Measurements from ENCODE around the gene ESCO1.
"Not testable (repeated sequence)": the region's sequence is repeated elsewhere in the genome, so short reads cannot be mapped to it uniquely, and the experiment has no call there.

ESCO1 gene, protein sequence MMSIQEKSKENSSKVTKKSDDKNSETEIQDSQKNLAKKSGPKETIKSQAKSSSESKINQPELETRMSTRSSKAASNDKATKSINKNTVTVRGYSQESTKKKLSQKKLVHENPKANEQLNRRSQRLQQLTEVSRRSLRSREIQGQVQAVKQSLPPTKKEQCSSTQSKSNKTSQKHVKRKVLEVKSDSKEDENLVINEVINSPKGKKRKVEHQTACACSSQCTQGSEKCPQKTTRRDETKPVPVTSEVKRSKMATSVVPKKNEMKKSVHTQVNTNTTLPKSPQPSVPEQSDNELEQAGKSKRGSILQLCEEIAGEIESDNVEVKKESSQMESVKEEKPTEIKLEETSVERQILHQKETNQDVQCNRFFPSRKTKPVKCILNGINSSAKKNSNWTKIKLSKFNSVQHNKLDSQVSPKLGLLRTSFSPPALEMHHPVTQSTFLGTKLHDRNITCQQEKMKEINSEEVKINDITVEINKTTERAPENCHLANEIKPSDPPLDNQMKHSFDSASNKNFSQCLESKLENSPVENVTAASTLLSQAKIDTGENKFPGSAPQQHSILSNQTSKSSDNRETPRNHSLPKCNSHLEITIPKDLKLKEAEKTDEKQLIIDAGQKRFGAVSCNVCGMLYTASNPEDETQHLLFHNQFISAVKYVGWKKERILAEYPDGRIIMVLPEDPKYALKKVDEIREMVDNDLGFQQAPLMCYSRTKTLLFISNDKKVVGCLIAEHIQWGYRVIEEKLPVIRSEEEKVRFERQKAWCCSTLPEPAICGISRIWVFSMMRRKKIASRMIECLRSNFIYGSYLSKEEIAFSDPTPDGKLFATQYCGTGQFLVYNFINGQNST
- 59.2 to 64.0 (median 60.0) reads per million in 3 donors for total RNA-seq

DNA sequence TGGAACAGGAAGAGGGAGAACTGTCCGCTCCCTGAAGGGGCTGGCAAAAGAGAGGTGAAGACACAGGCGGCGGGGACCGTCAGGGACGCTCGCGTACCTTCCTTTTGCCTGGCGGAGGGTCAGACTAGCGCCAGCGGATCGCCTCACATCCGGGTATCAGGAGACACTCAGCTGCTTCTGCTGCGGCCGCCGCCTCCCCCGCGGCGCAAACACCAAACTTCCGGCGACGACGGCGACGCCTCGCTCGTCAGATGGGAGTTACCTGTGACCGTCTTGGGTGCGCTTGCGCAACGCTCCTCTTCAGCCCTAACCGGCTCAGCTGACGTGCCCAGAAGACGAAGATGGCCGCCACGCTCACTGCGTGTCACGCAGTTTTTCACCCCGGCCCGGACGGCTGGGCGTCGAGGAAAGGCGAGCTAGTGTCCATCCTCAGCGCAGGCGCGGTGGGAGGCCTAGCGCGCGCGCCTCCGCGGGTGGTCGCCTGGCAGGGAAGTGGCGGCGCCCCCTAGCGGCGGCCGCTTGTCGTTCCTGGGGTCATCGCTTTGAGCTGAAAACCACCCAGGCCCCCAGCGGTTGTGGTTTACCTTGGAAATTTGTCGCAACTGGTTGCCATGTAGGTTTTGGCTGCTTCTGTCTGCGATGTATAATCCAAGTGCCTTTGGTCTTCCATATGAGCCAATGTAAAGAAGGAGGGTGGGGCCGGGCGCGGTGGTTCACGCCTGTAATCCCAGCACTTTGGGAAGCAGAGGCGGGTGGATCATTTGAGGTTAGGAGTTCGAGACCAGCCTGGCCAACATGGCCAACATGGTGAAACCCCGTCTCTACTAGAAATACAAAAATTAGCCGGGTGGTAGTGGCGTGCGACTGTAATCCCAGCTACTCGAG lies at the start of gene ESCO1:
Gene ESCO1, minus strand, starts transcription at position 179 of the 885 bp plus-strand sequence. CDS start 25,861 bp downstream, outside the sequence.
- H3K9me3 ChIP-seq (ENCODE audit: control insufficient read depth, low read length), result no peaks in the 10 kb centered on the region
- peaks cover 9% of the 10 kb centered on the region for H3K4me1 ChIP-seq (ENCODE audit: control insufficient read depth, insufficient read depth, low read length, poor library complexity, severe bottlenecking)
- H3K4me3 ChIP-seq (ENCODE audit: insufficient read depth, low read depth, low read length, poor library complexity, severe bottlenecking), result peak within 1 kb of the TSS; percentile 94
- no peaks in the 10 kb centered on the region for H3K27me3 ChIP-seq (replicated peaks; ENCODE audit: control insufficient read depth, insufficient read depth, low read length, poor library complexity, severe bottlenecking)
- DNase-seq, result peak; percentile 92 to 93 (median 92)
- no peaks in the 10 kb centered on the region for H3K36me3 ChIP-seq (ENCODE audit: control insufficient read depth, insufficient read depth, low read length)
- peak within 1 kb of the TSS; percentile 97 for H3K27ac ChIP-seq (ENCODE audit: insufficient read depth, low read length, poor library complexity, severe bottlenecking)

DNA sequence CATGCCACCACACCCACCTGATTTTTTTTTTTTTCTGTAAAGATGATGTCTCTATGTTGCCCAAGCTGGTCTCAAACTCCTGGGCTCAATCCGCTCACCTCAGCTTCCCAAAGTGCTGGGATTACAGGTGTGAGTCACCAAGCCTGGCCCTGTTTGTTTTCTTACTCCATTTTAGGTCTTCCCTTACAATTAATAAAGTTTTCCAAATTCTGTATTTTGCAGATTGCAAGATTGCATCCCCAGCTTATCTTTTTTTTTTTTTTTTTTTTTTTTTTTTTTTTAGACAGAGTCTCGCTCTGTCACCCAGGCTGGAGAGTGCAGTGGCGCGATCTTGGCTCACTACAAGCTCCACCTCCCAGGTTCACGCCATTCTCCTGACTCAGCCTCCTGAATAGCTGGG lies 39.9 kb upstream of the ESCO1 start:
- not testable (repeated sequence) for DNase-seq; H3K27me3 ChIP-seq (replicated peaks; ENCODE audit: control insufficient read depth, insufficient read depth, low read length, poor library complexity, severe bottlenecking)

DNA sequence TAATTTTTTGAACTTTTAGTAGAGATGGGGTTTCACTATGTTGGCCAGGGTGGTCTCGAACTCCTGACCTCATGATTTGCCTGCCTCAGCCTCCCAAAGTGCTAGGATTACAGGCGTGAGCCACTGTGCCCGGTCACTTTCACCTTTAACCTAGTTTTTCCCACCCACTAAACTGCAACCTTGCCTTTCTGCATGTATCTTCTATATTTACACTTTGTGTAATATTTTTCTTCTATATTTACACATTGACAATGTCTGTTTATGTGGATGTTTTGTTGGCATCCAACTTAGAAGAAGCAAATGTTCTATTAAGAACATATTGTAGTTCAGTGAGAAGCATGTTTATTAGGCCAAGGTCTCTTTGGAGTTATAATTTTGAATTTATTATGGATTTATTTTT lies 38.3 kb upstream of the ESCO1 start:
- Histone ChIP-seq H3K27ac (ENCODE audit: insufficient read depth, low read length, poor library complexity, severe bottlenecking) (no peak overlapping the region), H3K27me3 (replicated peaks; ENCODE audit: control insufficient read depth, insufficient read depth, low read length, poor library complexity, severe bottlenecking) (no peaks in the 10 kb centered on the region), H3K9me3 (ENCODE audit: control insufficient read depth, low read length) (no peaks in the 10 kb centered on the region), H3K4me3 (ENCODE audit: insufficient read depth, low read depth, low read length, poor library complexity, severe bottlenecking) (no peak overlapping the region), H3K4me1 (ENCODE audit: control insufficient read depth, insufficient read depth, low read length, poor library complexity, severe bottlenecking) (no peaks in the 10 kb centered on the region), H3K36me3 (ENCODE audit: control insufficient read depth, insufficient read depth, low read length) (no peaks in the 10 kb centered on the region)
- DNase-seq, result no peak

More for the DNA sequence above, 39.9 kb upstream of the ESCO1 start:
- H3K9me3 ChIP-seq (ENCODE audit: control insufficient read depth, low read length); H3K36me3 ChIP-seq (ENCODE audit: control insufficient read depth, insufficient read depth, low read length); H3K4me1 ChIP-seq (ENCODE audit: control insufficient read depth, insufficient read depth, low read length, poor library complexity, severe bottlenecking); H3K27ac ChIP-seq (ENCODE audit: insufficient read depth, low read length, poor library complexity, severe bottlenecking); H3K4me3 ChIP-seq (ENCODE audit: insufficient read depth, low read depth, low read length, poor library complexity, severe bottlenecking): not testable (repeated sequence)

DNA sequence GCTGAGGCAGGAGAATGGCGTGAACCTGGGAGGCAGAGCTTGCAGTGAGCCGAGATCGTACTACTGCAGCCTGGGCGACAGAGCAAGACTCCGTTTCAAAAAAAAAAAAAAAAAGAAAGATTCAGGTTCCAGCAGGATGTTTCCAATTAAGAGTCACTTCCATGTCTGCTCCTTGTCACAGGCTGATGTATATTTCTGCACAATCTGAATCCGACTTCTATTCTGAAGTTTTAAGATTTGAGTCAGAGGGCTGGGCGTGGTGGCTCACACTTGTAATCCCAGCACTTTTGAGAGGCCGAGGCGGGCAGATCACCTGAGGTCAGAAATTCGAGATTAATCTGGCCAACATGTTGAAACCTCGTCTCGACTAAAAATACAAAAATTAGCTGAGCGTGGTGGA lies 36.3 kb upstream of the ESCO1 start:
- Histone ChIP-seq H3K27me3 (replicated peaks; ENCODE audit: control insufficient read depth, insufficient read depth, low read length, poor library complexity, severe bottlenecking) (no peaks in the 10 kb centered on the region), H3K36me3 (ENCODE audit: control insufficient read depth, insufficient read depth, low read length) (peaks cover 2% of the 10 kb centered on the region), H3K27ac (ENCODE audit: insufficient read depth, low read length, poor library complexity, severe bottlenecking) (no peak overlapping the region), H3K9me3 (ENCODE audit: control insufficient read depth, low read length) (no peaks in the 10 kb centered on the region), H3K4me1 (ENCODE audit: control insufficient read depth, insufficient read depth, low read length, poor library complexity, severe bottlenecking) (no peaks in the 10 kb centered on the region), H3K4me3 (ENCODE audit: insufficient read depth, low read depth, low read length, poor library complexity, severe bottlenecking) (no peak overlapping the region)
- no peak for DNase-seq

DNA sequence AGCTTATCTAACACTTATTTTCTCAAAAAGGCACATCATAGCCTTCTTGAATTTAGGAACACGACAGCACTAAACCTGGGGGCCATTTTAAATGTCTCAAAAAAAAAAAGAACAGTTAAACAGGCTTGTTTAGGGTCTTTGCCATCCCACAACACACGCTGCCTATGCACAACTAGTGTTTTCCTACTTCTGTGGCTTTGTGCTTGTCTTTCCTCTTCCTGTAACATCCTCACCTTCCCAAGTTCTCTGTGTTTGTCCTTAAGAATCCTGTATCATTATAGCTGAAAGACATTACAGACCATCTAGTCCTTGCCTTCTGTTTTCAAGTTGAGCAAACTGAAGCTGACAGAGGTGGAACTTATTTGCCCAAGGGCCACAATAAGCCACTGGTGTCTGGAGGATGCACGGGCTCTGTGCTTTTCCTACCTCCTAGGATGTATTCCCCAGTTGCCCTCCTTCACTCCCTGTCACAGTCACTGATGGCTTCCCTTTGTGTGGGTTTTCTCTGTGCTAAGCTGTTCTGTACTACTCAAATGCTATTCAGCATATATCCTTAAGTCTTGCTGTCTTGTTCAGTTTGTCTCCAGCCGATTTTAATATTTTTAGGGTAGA lies 34.2 kb upstream of the ESCO1 start:
- no peak for DNase-seq
- Histone ChIP-seq H3K4me1 (ENCODE audit: control insufficient read depth, insufficient read depth, low read length, poor library complexity, severe bottlenecking) (peaks cover 1% of the 10 kb centered on the region), H3K27ac (ENCODE audit: insufficient read depth, low read length, poor library complexity, severe bottlenecking) (no peak overlapping the region), H3K27me3 (replicated peaks; ENCODE audit: control insufficient read depth, insufficient read depth, low read length, poor library complexity, severe bottlenecking) (no peaks in the 10 kb centered on the region), H3K36me3 (ENCODE audit: control insufficient read depth, insufficient read depth, low read length) (peaks cover 12% of the 10 kb centered on the region), H3K4me3 (ENCODE audit: insufficient read depth, low read depth, low read length, poor library complexity, severe bottlenecking) (no peak overlapping the region), H3K9me3 (ENCODE audit: control insufficient read depth, low read length) (no peaks in the 10 kb centered on the region)

DNA sequence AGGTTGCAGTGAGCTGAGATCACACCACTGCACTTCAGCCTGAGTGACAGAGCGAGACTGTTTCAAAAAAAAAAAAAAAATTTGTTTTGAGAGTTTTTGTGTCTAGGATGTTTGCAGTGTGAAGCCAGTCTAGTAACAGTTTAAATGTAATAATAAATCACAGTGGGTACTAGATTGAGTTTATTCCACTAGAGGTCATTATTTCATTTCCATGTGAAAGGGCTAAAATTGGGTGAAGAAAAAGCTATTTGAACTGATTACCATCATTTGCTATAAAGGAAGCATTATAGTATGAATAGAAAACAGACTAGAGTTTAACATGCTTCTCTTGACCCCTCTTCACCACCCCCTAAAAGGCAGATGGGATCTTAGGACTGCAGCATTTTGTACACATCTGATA lies 31.9 kb upstream of the ESCO1 start:
- no peaks in the 10 kb centered on the region for H3K27me3 ChIP-seq (replicated peaks; ENCODE audit: control insufficient read depth, insufficient read depth, low read length, poor library complexity, severe bottlenecking)
- H3K9me3 ChIP-seq (ENCODE audit: control insufficient read depth, low read length), result no peaks in the 10 kb centered on the region
- DNase-seq, result no peak
- H3K4me3 ChIP-seq (ENCODE audit: insufficient read depth, low read depth, low read length, poor library complexity, severe bottlenecking), result no peak overlapping the region
- H3K4me1 ChIP-seq (ENCODE audit: control insufficient read depth, insufficient read depth, low read length, poor library complexity, severe bottlenecking), result peaks cover 12% of the 10 kb centered on the region
- no peak overlapping the region for H3K27ac ChIP-seq (ENCODE audit: insufficient read depth, low read length, poor library complexity, severe bottlenecking)
- H3K36me3 ChIP-seq (ENCODE audit: control insufficient read depth, insufficient read depth, low read length), result peaks cover 23% of the 10 kb centered on the region

DNA sequence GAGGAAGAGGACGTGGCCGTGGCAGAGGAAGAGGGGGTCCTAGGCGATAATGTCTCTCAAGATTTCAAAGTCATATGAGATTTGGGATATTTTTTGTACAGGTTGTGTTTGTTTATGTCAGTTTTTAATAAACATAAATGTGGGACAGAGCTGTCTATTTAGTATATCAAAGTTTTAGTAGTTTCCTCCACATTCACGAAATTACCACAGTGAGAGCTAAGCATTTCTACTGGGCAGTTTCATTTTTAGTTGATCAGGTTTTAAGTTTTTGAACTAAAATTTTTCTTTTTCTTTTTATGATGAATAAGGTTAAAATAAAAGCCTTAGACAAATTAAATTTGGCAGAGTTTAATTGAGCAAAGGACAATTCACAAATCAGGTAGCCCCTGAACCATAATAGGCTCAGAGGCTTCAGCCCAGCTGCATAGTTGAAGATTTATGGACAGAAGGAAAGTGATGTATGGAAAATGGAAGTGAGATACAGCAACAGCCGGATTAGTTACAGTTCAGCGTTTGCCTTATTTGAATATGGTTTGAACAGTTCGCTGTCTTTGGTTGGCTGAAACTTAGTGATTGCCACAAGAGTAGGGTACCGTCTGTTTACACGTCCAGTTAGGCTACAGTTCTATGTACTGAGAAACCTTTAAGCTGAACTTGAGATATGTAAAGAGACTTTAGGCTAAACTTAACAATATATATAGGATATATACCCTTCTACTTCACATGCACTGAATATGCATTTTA lies 28.8 kb upstream of the ESCO1 start:
- H3K9me3 ChIP-seq (ENCODE audit: control insufficient read depth, low read length), result no peaks in the 10 kb centered on the region

DNA sequence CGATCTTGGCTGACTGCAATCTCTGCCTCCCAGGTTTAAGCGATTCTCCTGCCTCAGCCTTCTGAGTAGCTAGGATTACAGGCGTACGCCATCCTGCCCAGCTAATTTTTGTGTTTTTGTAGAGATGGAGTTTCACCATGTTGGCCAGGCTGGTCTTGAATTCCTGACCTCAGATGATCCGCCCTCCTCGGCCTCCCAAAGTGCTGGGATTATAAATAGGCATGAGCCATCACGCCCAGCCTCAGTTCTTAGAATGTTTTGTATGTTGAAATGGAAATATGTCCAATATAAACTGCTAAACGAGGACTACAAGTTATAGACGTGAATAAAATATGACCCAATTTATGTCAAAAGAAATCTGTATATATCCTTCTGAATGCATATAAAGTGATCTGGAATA lies 21.1 kb upstream of the ESCO1 start:
- H3K9me3 ChIP-seq (ENCODE audit: control insufficient read depth, low read length); H3K27ac ChIP-seq (ENCODE audit: insufficient read depth, low read length, poor library complexity, severe bottlenecking); H3K27me3 ChIP-seq (replicated peaks; ENCODE audit: control insufficient read depth, insufficient read depth, low read length, poor library complexity, severe bottlenecking); H3K4me1 ChIP-seq (ENCODE audit: control insufficient read depth, insufficient read depth, low read length, poor library complexity, severe bottlenecking); H3K4me3 ChIP-seq (ENCODE audit: insufficient read depth, low read depth, low read length, poor library complexity, severe bottlenecking); DNase-seq: not testable (repeated sequence)
- peaks cover 28% of the 10 kb centered on the region for H3K36me3 ChIP-seq (ENCODE audit: control insufficient read depth, insufficient read depth, low read length)

More for the DNA sequence above, 28.8 kb upstream of the ESCO1 start:
- no peak overlapping the region for H3K27ac ChIP-seq (ENCODE audit: insufficient read depth, low read length, poor library complexity, severe bottlenecking)
- no peak overlapping the region for H3K4me3 ChIP-seq (ENCODE audit: insufficient read depth, low read depth, low read length, poor library complexity, severe bottlenecking)
- peaks cover 12% of the 10 kb centered on the region for H3K4me1 ChIP-seq (ENCODE audit: control insufficient read depth, insufficient read depth, low read length, poor library complexity, severe bottlenecking)
- peaks cover 36% of the 10 kb centered on the region for H3K36me3 ChIP-seq (ENCODE audit: control insufficient read depth, insufficient read depth, low read length)
- no peak for DNase-seq
- H3K27me3 ChIP-seq (replicated peaks; ENCODE audit: control insufficient read depth, insufficient read depth, low read length, poor library complexity, severe bottlenecking), result no peaks in the 10 kb centered on the region

Measured in effector memory CD4-positive, alpha-beta T cell (primary cell).